Adipocyte (in vitro differentiated cells): ENCODE results near the gene GOSR2.
A peak's percentile ranks its signal among the peaks of the same experiment; 100 is the strongest.
"Not testable (repeated sequence)": the region's sequence is repeated elsewhere in the genome, so short reads cannot be mapped to it uniquely, and the experiment has no call there.

ENCODE experiments used
- DNase-seq: peaks from one replicate; pipeline ENCODE4 v3.0.0-alpha.2; 2015; ENCODE audit warnings: low read depth
- H3K27me3 ChIP-seq: replicated peaks from 2 replicates; pipeline ENCODE4 v1.7.0; 2013; ENCODE audit warnings: mild to moderate bottlenecking, low read length, moderate library complexity; ENCODE audit not compliant: control insufficient read depth, insufficient read depth
- H3K36me3 ChIP-seq: 2 replicates; pipeline ENCODE4 v1.7.0; 2013; ENCODE audit warnings: low read length, mild to moderate bottlenecking, moderate library complexity; ENCODE audit not compliant: control insufficient read depth, insufficient read depth, severe bottlenecking
- H3K4me1 ChIP-seq: 2 replicates; pipeline ENCODE4 v1.7.0; 2013; ENCODE audit warnings: mild to moderate bottlenecking, low read length, moderate library complexity; ENCODE audit not compliant: control insufficient read depth, insufficient read depth
- H3K4me3 ChIP-seq: 2 replicates; pipeline ENCODE4 v1.7.0; 2013; ENCODE audit warnings: mild to moderate bottlenecking, low read length, moderate library complexity
- H3K9ac ChIP-seq: 2 replicates; pipeline ENCODE4 v1.7.0; 2013; ENCODE audit warnings: mild to moderate bottlenecking, low read length, moderate library complexity
- H3K9me3 ChIP-seq: 2 replicates; pipeline ENCODE4 v1.7.0; 2013; ENCODE audit warnings: mild to moderate bottlenecking, low read length, moderate library complexity; ENCODE audit not compliant: control insufficient read depth

GOSR2 gene

DNA sequence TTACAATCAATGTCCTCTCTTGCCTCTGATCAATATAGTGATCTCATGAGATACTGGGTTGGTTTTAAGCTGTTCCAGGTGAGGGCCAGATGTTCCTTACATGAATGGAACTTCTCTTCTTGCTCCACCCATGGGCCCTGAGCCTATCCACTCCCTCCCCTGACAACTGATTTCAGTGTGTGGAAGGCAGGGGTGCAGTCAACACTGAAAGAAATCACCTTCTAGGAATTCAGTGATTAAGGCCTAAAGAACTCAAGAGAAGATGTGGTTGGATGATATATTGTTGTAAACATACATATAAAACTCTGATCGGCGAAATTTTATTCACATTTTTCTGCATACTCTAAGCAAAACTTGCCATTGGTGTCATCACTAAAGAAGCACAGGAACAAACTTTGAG lies 6.7 kb upstream of the GOSR2 start:
- no peak for DNase-seq
- Histone ChIP-seq H3K4me1 (no peaks in the 10 kb centered on the region), H3K4me3 (no peak overlapping the region), H3K27me3 (peaks cover 8% of the 10 kb centered on the region), H3K36me3 (no peaks in the 10 kb centered on the region), H3K9ac (no peak overlapping the region), H3K9me3 (no peaks in the 10 kb centered on the region)

DNA sequence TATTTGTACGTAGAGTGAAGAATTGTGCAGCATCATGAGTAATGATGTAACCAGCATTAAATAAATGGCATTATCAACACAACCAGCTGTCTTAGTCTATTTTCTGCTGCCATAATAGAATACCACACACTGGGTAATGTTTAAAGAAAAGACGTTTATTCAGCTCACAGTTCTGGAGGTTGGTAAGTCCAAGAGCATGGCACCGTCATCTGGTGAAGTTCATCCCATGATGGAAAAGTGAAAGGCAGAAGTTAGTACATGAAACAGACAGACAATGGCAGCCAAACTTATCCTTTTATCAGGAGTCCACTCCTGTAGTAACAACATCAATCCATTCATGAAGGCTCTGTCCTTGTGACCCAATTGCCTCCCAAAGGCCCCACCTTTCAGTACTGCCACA lies 6.3 kb upstream of the GOSR2 start:
- no peak overlapping the region for H3K9ac ChIP-seq
- peaks cover 8% of the 10 kb centered on the region for H3K27me3 ChIP-seq
- no peak overlapping the region for H3K4me3 ChIP-seq
- no peaks in the 10 kb centered on the region for H3K9me3 ChIP-seq
- DNase-seq = no peak
- no peaks in the 10 kb centered on the region for H3K36me3 ChIP-seq
- H3K4me1 ChIP-seq = no peaks in the 10 kb centered on the region

DNA sequence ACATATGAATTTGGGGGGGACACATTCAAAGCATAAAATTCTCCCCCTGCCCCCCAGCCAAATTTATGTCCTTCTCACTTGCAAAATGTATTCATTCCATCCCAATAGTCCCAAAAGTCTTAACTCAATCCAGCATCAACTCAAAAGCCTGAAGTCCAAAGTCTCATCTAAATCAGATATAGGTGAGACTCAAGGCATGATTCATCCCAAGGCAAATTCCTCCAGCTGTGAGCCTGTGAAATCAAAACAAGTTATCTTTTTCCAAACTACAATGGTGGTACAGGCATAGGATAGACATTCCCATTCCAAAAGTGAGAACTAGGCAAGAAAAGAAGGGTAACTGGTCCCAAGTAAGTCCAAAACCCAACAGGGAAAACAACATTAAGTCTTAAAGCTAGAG lies 5.9 kb upstream of the GOSR2 start:
- Histone ChIP-seq H3K4me1 (no peaks in the 10 kb centered on the region), H3K9ac (no peak overlapping the region), H3K27me3 (peaks cover 7% of the 10 kb centered on the region), H3K4me3 (no peak overlapping the region), H3K36me3 (no peaks in the 10 kb centered on the region), H3K9me3 (no peaks in the 10 kb centered on the region)
- DNase-seq = no peak

DNA sequence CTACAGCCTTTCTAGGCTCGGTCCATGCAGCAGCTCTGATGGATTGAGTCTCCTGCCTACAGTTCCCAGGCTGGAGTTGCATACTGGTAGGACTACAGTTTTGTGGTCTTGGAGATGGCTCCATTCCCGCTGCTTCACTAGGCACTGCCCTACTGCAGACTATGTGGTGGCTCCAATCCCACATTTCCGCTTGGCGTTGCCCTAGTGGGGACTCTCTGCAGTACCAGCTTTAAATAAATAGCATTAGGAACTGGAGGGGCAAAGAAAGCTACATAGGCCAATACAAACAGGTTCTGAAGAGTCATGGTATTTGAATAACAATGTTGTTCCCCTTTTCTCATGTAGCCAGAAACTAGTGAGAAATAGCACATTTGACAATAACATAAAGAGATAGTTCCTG lies 5.4 kb upstream of the GOSR2 start:
- H3K27me3 ChIP-seq = peaks cover 4% of the 10 kb centered on the region
- no peaks in the 10 kb centered on the region for H3K36me3 ChIP-seq
- no peak for DNase-seq
- no peak overlapping the region for H3K4me3 ChIP-seq
- no peaks in the 10 kb centered on the region for H3K9me3 ChIP-seq
- no peak overlapping the region for H3K9ac ChIP-seq
- no peaks in the 10 kb centered on the region for H3K4me1 ChIP-seq

DNA sequence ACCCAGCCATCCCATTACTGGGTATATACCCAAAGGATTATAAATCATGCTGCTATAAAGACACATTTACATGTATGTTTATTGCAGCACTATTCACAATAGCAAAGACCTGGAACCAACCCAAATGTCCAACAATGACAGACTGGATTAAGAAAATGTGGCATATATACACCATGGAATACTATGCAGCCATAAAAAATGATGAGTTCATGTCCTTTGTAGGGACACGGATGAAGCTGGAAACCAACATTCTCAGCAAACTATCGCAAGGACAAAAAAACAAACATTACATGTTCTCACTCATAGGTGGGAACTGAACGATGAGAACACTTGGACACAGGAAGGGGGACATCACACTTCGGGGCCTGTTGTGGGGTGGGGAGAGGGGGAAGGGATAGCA lies 998 bp upstream of the GOSR2 start:
- not testable (repeated sequence) for H3K36me3 ChIP-seq, H3K9me3 ChIP-seq, DNase-seq, H3K27me3 ChIP-seq, H3K9ac ChIP-seq, H3K4me3 ChIP-seq
- H3K4me1 ChIP-seq = peaks cover 23% of the 10 kb centered on the region

DNA sequence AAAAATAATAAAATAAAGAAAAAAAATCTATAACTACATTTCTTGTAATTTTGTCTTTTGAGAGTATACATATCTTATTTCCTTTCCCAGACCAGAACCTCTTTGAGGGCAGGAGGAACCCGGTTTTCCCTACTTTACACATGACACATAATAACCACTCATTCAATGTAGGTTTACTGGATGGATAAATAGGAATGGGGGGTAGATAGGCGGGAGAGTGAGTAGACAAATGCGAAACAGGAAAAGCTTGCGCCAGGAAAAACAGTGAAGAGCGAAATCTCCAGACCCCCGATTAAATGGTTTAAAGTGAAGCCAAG lies 515 bp upstream of the GOSR2 start:
- H3K4me3 ChIP-seq = peak overlapping the region; percentile 95

DNA sequence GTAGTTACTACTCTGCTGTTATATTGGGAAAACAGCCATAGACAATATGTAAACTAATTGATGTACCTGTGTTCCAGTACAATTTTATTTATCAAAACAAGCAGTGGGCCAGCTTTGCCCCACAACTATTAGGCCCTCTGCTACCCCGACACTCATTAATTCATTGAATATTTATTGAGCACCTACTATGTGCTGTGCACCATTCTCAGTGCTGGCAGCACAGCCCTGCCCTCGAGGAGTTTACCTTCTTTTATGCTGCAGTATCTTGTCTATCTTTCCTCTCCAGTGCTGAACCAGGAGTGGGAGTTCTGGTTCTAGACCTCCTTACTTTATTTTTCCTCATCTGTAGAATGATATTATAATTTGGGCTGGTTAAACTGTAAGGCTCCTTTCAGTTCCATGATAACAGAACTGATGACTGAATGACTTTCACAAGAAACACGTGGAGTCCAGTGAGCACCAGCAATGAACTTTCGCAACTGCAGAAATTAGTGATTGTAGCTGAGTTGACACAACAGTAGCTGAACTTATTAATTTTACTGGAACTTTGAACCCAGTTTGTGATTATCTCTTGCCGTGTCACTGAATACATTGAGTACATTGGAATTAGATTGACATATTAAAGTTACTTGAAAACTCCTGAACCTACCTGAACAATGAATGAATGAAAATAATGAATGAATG lies 2.4 kb downstream of the GOSR2 start:
- peaks cover 9% of the 10 kb centered on the region for H3K36me3 ChIP-seq
- no peak overlapping the region for H3K4me3 ChIP-seq
- H3K4me1 ChIP-seq = peaks cover 29% of the 10 kb centered on the region
- H3K9me3 ChIP-seq = no peaks in the 10 kb centered on the region
- peak; percentile 18 for DNase-seq
- H3K27me3 ChIP-seq = no peaks in the 10 kb centered on the region
- H3K9ac ChIP-seq = no peak overlapping the region

More for the DNA sequence above, 515 bp upstream of the GOSR2 start:
- Histone ChIP-seq H3K9me3 (no peaks in the 10 kb centered on the region), H3K9ac (peak overlapping the region; percentile 96), H3K27me3 (no peaks in the 10 kb centered on the region), H3K36me3 (no peaks in the 10 kb centered on the region), H3K4me1 (peaks cover 23% of the 10 kb centered on the region)
- no peak for DNase-seq

DNA sequence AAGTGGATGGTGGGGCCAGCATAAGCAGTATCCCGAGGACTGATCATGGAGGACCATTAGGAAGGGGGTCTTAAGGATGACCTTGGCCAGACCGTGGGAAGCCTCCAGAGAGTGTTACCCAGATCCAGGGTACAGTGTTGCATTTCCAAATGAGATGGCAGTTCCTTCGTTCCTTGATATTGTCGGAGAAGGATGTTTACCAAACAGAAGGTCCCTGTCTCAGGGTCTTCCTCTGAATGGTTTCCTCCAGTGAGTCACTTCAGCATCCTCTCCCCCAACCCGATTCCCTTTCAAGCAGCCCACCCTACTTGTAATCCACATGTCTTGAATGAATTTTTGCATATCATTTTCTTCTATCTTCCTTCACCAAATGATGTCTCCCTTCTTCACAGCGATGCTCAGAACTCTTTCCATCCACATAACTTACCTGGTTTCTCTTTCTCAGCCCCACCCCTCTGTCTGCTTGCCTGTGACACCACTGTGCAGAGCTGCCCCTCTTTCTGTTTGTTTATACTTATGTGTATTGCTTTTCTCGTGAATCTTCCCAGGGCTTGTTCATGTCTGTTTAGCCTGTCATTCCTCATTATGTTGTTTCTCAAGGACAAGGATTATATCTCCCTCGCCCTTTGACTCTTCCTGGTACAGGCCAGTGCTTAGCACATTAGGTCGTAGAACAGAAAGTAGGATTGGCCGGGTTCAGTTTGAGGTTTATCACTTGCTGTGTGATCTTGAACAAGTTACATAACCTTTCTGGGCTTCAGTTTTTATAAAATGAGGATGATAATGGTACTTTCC lies 5.7 kb downstream of the GOSR2 start:
- no peak overlapping the region for H3K4me3 ChIP-seq
- no peak for DNase-seq
- peaks cover 29% of the 10 kb centered on the region for H3K4me1 ChIP-seq
- no peaks in the 10 kb centered on the region for H3K27me3 ChIP-seq
- no peaks in the 10 kb centered on the region for H3K9me3 ChIP-seq
- H3K9ac ChIP-seq = no peak overlapping the region
- peaks cover 42% of the 10 kb centered on the region for H3K36me3 ChIP-seq

DNA sequence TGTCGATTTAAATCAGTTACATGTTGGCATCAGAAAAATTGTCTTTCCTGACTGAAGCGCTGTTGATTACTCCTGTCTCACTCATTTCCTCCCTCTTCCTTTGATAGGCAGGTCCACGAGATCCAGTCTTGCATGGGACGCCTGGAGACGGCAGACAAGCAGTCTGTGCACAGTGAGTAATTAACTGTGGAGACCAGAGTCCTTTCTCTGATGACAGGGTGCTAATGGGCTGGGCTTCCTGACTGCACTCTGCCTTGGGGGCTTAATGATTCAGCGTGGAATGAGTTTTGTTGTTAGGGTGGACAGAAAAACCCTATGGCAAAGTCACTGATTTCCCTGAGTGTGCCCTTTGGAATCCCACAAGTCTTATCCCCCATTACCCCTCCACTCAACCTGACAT lies 6.5 kb downstream of the GOSR2 start:
- no peaks in the 10 kb centered on the region for H3K9me3 ChIP-seq
- H3K9ac ChIP-seq = no peak overlapping the region
- DNase-seq = peak; percentile 30
- H3K27me3 ChIP-seq = no peaks in the 10 kb centered on the region
- no peak overlapping the region for H3K4me3 ChIP-seq
- peaks cover 23% of the 10 kb centered on the region for H3K4me1 ChIP-seq
- peaks cover 50% of the 10 kb centered on the region for H3K36me3 ChIP-seq

DNA sequence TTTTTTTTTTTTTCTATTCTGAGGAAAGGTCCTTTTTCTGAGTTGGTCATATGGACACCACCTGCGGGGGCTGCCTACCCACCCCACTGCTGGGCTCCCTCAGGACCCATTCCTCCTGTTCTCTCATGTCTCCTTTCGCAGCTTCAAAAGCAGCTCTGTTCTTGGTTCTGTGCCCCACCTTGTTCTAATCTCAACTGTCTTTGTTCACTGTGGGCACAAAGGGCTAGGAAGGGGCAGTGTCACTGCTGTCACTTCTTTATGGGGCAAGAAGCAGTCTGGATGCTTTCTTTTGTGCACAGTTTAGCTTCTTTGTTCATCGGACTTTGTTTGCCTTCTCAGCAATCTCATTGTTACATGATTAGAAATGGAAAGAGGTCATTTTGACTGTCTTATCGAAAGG lies 7.1 kb downstream of the GOSR2 start:
- Histone ChIP-seq H3K4me1 (peaks cover 16% of the 10 kb centered on the region), H3K36me3 (peaks cover 56% of the 10 kb centered on the region)
- DNase-seq = no peak

DNA sequence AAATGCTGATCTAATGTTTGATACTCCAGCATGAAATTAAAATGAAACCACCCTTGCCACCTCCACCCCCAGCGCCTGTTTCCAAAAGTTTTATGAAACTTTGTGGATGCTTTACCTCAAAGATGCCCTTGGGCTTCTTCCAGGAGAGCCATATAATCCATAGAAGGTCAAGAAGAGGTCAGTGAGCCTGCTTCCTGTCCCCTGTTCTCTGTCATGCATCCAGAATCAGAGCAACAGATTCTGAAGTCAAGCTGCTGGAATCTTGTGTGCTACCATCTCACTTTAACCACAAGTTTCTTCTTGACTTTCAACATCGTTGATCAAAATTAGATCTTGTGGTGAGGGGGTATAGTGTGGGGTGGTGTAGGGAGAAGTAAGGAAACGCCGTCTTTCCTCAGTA lies 8.6 kb downstream of the GOSR2 start:
- Histone ChIP-seq H3K27me3 (no peaks in the 10 kb centered on the region), H3K9me3 (no peaks in the 10 kb centered on the region), H3K36me3 (peaks cover 71% of the 10 kb centered on the region), H3K4me1 (peaks cover 19% of the 10 kb centered on the region), H3K9ac (no peak overlapping the region), H3K4me3 (no peak overlapping the region)
- no peak for DNase-seq

More for the DNA sequence above, 7.1 kb downstream of the GOSR2 start:
- H3K9me3 ChIP-seq = no peaks in the 10 kb centered on the region
- H3K9ac ChIP-seq = no peak overlapping the region
- no peak overlapping the region for H3K4me3 ChIP-seq
- H3K27me3 ChIP-seq = no peaks in the 10 kb centered on the region
